ENCODE data around the gene CXCL3. TPM values are rescaled to one million over a fixed set of nuclear protein-coding genes. Genes with fewer than 3 reads are reported as not detected.

CXCL3 gene
- total and polyA plus RNA-seq, 4 donors, result 0.07 to 0.96 (median 0.63) TPM

DNA sequence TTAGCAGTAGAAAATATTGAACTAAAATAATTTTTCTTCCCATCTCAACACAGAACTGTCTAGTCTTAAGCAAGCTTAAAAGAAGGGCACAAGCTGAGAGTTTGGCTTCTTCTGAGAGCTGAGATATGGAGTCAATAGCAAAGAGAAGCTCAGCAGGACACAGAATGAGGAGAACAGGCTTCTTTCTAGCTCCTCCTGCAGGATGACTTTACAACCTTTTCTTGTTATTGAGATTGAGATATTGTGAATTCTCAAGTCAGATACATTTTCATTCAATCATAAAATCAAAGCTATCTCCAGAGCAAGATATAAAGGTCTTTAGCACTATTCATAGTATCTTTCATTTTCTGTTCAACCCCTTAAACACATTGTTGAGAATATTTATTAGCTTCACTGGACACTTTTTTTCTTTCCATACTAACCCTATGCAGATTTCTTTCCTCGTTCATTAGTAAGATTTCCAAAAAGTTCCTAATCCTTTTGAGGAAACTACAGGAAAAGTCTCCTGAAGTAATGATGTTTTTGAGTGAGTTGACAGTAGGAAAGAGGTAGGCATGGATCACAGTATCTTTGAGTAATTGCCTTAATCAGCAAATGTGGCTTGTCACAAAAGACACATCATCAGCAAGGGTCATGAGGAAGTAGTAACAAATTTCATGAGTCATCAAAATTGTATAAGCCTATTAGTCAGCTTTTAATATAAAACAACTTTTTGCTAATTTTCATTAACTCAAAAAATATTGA, 17.8 kb upstream of the CXCL3 start:
- TF ChIP-seq GABPA (IDR thresholded peaks at IDR 0.05 in 1 of 2, conservative IDR thresholded peaks at IDR 0.05 in 1 of 2) (no peak), FOXA1 (IDR thresholded peaks at IDR 0.05) (no peak), HNF4A (conservative IDR thresholded peaks at IDR 0.05) (no peak), JUND (IDR thresholded peaks at IDR 0.05) (no peak), YY1 (IDR thresholded peaks at IDR 0.05) (no peak), NR2F2 (IDR thresholded peaks at IDR 0.05) (no peak)
- TF ChIP-seq, protein P1, sequence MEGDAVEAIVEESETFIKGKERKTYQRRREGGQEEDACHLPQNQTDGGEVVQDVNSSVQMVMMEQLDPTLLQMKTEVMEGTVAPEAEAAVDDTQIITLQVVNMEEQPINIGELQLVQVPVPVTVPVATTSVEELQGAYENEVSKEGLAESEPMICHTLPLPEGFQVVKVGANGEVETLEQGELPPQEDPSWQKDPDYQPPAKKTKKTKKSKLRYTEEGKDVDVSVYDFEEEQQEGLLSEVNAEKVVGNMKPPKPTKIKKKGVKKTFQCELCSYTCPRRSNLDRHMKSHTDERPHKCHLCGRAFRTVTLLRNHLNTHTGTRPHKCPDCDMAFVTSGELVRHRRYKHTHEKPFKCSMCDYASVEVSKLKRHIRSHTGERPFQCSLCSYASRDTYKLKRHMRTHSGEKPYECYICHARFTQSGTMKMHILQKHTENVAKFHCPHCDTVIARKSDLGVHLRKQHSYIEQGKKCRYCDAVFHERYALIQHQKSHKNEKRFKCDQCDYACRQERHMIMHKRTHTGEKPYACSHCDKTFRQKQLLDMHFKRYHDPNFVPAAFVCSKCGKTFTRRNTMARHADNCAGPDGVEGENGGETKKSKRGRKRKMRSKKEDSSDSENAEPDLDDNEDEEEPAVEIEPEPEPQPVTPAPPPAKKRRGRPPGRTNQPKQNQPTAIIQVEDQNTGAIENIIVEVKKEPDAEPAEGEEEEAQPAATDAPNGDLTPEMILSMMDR (IDR thresholded peaks at IDR 0.05; ENCODE audit: low read depth, low read length, missing input control), result no peak
- TF ChIP-seq, protein P2, sequence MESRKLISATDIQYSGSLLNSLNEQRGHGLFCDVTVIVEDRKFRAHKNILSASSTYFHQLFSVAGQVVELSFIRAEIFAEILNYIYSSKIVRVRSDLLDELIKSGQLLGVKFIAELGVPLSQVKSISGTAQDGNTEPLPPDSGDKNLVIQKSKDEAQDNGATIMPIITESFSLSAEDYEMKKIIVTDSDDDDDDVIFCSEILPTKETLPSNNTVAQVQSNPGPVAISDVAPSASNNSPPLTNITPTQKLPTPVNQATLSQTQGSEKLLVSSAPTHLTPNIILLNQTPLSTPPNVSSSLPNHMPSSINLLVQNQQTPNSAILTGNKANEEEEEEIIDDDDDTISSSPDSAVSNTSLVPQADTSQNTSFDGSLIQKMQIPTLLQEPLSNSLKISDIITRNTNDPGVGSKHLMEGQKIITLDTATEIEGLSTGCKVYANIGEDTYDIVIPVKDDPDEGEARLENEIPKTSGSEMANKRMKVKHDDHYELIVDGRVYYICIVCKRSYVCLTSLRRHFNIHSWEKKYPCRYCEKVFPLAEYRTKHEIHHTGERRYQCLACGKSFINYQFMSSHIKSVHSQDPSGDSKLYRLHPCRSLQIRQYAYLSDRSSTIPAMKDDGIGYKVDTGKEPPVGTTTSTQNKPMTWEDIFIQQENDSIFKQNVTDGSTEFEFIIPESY (IDR thresholded peaks at IDR 0.05), result no peak
- TF ChIP-seq, protein P3, sequence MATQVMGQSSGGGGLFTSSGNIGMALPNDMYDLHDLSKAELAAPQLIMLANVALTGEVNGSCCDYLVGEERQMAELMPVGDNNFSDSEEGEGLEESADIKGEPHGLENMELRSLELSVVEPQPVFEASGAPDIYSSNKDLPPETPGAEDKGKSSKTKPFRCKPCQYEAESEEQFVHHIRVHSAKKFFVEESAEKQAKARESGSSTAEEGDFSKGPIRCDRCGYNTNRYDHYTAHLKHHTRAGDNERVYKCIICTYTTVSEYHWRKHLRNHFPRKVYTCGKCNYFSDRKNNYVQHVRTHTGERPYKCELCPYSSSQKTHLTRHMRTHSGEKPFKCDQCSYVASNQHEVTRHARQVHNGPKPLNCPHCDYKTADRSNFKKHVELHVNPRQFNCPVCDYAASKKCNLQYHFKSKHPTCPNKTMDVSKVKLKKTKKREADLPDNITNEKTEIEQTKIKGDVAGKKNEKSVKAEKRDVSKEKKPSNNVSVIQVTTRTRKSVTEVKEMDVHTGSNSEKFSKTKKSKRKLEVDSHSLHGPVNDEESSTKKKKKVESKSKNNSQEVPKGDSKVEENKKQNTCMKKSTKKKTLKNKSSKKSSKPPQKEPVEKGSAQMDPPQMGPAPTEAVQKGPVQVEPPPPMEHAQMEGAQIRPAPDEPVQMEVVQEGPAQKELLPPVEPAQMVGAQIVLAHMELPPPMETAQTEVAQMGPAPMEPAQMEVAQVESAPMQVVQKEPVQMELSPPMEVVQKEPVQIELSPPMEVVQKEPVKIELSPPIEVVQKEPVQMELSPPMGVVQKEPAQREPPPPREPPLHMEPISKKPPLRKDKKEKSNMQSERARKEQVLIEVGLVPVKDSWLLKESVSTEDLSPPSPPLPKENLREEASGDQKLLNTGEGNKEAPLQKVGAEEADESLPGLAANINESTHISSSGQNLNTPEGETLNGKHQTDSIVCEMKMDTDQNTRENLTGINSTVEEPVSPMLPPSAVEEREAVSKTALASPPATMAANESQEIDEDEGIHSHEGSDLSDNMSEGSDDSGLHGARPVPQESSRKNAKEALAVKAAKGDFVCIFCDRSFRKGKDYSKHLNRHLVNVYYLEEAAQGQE (IDR thresholded peaks at IDR 0.05), result no peak
- Histone ChIP-seq H3K9me3 (ENCODE audit: control insufficient read depth in 4 of 4, low read length in 3 of 4) (peaks cover 0 to under 1% (median 0%) of the 10 kb centered on the region in 4 donors), H3K4me3 (ENCODE audit: low read depth in 1 of 3, low read length in 3 of 3) (no peak overlapping the region), H3K9ac (ENCODE audit: low read depth in 1 of 2, low read length in 2 of 2) (no peak overlapping the region), H3K27ac (ENCODE audit: low read depth in 1 of 2, low read length in 2 of 2) (no peak overlapping the region), H3K27me3 (ENCODE audit: control insufficient read depth in 4 of 4, insufficient read depth in 4 of 4, low read length in 3 of 4) (no peaks in the 10 kb centered on the region), H3K4me1 (ENCODE audit: control insufficient read depth in 4 of 4, insufficient read depth in 4 of 4, low read length in 3 of 4) (peaks cover 0 to 1% (median 0%) of the 10 kb centered on the region in 4 donors), H3K36me3 (ENCODE audit: control insufficient read depth in 4 of 4, insufficient read depth in 3 of 4, low read depth in 1 of 4, low read length in 3 of 4) (no peaks in the 10 kb centered on the region)
- DNase-seq (ENCODE audit: low spot score), result no peak
- WGBS, result 36% methylated on average over 1 of the region's 1 CpG

DNA sequence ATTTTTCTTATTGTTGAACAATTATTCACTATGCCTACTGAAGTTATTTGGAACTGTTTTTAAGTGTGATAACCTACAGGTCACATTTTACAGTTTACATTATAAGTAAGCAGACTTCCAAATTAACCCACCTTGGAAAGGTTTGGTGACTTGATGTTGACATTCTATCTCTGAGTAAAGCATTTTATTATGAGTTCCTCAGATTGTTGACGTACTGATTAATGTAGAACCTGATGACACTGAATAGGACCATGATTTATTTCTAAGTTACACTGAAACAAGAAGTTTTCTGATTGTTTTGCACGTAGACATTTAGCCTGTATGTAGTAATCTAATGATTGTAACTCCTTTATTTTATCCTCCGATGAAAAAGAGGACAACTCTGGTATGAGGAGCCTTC, 17.0 kb upstream of the CXCL3 start:
- WGBS, result 88% methylated on average over 3 of the region's 3 CpGs
- no peaks in the 10 kb centered on the region for H3K9me3 ChIP-seq (ENCODE audit: control insufficient read depth in 4 of 4, low read length in 3 of 4)

More for the DNA sequence above, 17.0 kb upstream of the CXCL3 start:
- Histone ChIP-seq H3K36me3 (ENCODE audit: control insufficient read depth in 4 of 4, insufficient read depth in 3 of 4, low read depth in 1 of 4, low read length in 3 of 4) (no peaks in the 10 kb centered on the region), H3K4me3 (ENCODE audit: low read depth in 1 of 3, low read length in 3 of 3) (no peak overlapping the region), H3K4me1 (ENCODE audit: control insufficient read depth in 4 of 4, insufficient read depth in 4 of 4, low read length in 3 of 4) (peaks cover 0 to 1% (median 0%) of the 10 kb centered on the region in 4 donors), H3K27me3 (ENCODE audit: control insufficient read depth in 4 of 4, insufficient read depth in 4 of 4, low read length in 3 of 4) (no peaks in the 10 kb centered on the region), H3K9ac (ENCODE audit: low read depth in 1 of 2, low read length in 2 of 2) (no peak overlapping the region), H3K27ac (ENCODE audit: low read depth in 1 of 2, low read length in 2 of 2) (no peak overlapping the region)
- no peak for DNase-seq (ENCODE audit: low spot score)
- TF ChIP-seq JUND (IDR thresholded peaks at IDR 0.05) (no peak), GABPA (IDR thresholded peaks at IDR 0.05 in 1 of 2, conservative IDR thresholded peaks at IDR 0.05 in 1 of 2) (no peak), TAF1 (conservative IDR thresholded peaks at IDR 0.05) (no peak), SP1 (IDR thresholded peaks at IDR 0.05) (no peak)

Measured in liver (tissue), 9 donors.